MM.1S (cell line): ENCODE results near the gene TGFBR3.

Experiments
- DNase-seq: peaks from one replicate; pipeline ENCODE4 v3.0.0-alpha.2; 2015
- H2AFZ ChIP-seq: fragments of 300-600 bp; sonication (generic); 2 replicates; pipeline ENCODE4 v1.6.0; 2016; ENCODE audit warnings: antibody characterized with exemption, low read length
- H3F3A ChIP-seq: fragments of 300-600 bp; sonication (generic); 2 replicates; pipeline ENCODE4 v1.6.1; 2016; ENCODE audit warnings: mild to moderate bottlenecking, antibody characterized with exemption, low read length, moderate library complexity, mixed read lengths; ENCODE audit not compliant: insufficient read depth
- H3K27ac ChIP-seq: fragments of 300-600 bp; sonication (generic); 2 replicates; pipeline ENCODE4 v1.5.1; 2016; ENCODE audit warnings: mild to moderate bottlenecking, low read length
- H3K27me3 ChIP-seq: fragments of 300-600 bp; sonication (generic); replicated peaks from 2 replicates; pipeline ENCODE4 v1.6.0; 2016; ENCODE audit warnings: low read length; ENCODE audit not compliant: insufficient read depth
- H3K36me3 ChIP-seq: fragments of 300-600 bp; sonication (generic); replicated peaks from 2 replicates; pipeline ENCODE4 v1.6.1; 2016; ENCODE audit warnings: mild to moderate bottlenecking, low read length, mixed read lengths; ENCODE audit not compliant: insufficient read depth
- H3K4me1 ChIP-seq: fragments of 300-600 bp; sonication (generic); 2 replicates; pipeline ENCODE4 v1.6.1; 2016; ENCODE audit warnings: low read length, mixed read lengths
- H3K4me2 ChIP-seq: fragments of 300-600 bp; sonication (generic); 2 replicates; pipeline ENCODE4 v1.6.0; 2016; ENCODE audit warnings: low read depth, low read length
- H3K4me3 ChIP-seq: fragments of 300-600 bp; sonication (generic); 2 replicates; pipeline ENCODE4 v1.5.1; 2016; ENCODE audit warnings: low read length, mixed read lengths
- H3K79me2 ChIP-seq: fragments of 300-600 bp; sonication (generic); 2 replicates; pipeline ENCODE4 v1.6.1; 2016; ENCODE audit warnings: mixed run types, low read length, mixed read lengths
- H3K9ac ChIP-seq: fragments of 300-600 bp; sonication (generic); 2 replicates; pipeline ENCODE4 v1.6.1; 2016; ENCODE audit warnings: low read length, mixed read lengths
- H3K9me2 ChIP-seq: fragments of 300-600 bp; sonication (generic); replicated peaks from 2 replicates; pipeline ENCODE4 v1.6.1; 2016; ENCODE audit warnings: mild to moderate bottlenecking, low read length, mixed read lengths; ENCODE audit not compliant: insufficient read depth
- H3K9me3 ChIP-seq: fragments of 300-600 bp; sonication (generic); replicated peaks from 2 replicates; pipeline ENCODE4 v1.6.1; 2016; ENCODE audit warnings: mild to moderate bottlenecking, low read length, mixed read lengths; ENCODE audit not compliant: insufficient read depth
- H4K20me1 ChIP-seq: fragments of 300-600 bp; sonication (generic); 2 replicates; pipeline ENCODE4 v1.6.1; 2016; ENCODE audit warnings: mild to moderate bottlenecking, low read length, moderate library complexity, mixed read lengths; ENCODE audit not compliant: insufficient read depth
- CTCF ChIP-seq: fragments of 300-600 bp; sonication (generic); IDR thresholded peaks from 2 replicates; pipeline ENCODE4 v1.5.1; 2016; ENCODE audit warnings: antibody characterized with exemption, low read length, mixed read lengths
- EZH2 ChIP-seq: fragments of 300-600 bp; sonication (generic); optimal IDR thresholded peaks from 2 replicates; pipeline ENCODE3; 2017; ENCODE audit warnings: low read depth, mild to moderate bottlenecking, antibody characterized with exemption, low read length, mixed read lengths
- EZH2phosphoT487 ChIP-seq: fragments of 300-600 bp; sonication (generic); IDR thresholded peaks from 2 replicates; pipeline ENCODE4 v1.6.1; 2018; ENCODE audit warnings: antibody characterized with exemption, low read length

TGFBR3 gene

DNA sequence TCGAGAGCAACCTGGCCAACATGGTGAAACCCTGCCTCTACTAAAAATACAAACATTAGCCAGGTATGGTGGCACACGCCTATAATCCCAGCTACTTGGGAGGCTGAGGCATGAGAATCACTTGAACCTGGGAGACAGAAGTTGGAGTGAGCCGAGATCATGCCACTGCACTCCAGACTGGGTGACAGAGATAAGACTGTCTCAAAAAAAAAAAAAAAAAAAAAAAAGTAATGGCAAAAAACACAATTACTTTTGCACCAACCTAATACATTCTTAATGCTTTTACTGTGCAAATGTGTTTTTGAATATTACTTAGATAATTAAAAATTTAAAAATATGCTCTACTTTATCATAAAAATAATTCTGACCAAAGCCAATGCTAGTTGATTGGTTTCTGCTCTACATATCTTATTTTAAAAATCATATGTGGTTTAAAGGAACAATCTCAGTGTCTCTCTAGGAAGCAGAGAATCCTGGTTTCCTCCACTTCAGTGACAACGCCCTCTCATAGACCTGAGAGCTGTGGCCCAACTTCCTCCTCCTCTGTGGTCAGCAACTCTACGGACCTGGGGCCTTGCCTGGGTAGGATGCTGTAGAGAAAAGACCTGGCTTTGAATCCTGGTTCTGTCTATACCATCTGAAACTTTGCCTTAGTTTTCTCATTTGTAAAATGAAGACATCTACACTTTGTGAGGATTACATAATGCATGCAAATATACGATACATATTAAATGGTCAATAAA lies 64.7 kb downstream of the TGFBR3 start:
- no peak overlapping the region for H3K4me2 ChIP-seq
- H3K9me3 ChIP-seq: no peaks in the 10 kb centered on the region
- no peak for DNase-seq
- H3K27me3 ChIP-seq: no peaks in the 10 kb centered on the region
- H3K4me3 ChIP-seq: no peak overlapping the region
- H3K4me1 ChIP-seq: peaks cover 9% of the 10 kb centered on the region
- no peak overlapping the region for H3K27ac ChIP-seq
- H2AFZ ChIP-seq: no peak overlapping the region
- TF ChIP-seq EZH2 (no peak), CTCF (no peak), EZH2phosphoT487 (no peak)
- no peak overlapping the region for H3K9ac ChIP-seq
- H3K79me2 ChIP-seq: no peaks in the 10 kb centered on the region
- H3F3A ChIP-seq: no peaks in the 10 kb centered on the region
- no peaks in the 10 kb centered on the region for H4K20me1 ChIP-seq
- H3K9me2 ChIP-seq: no peaks in the 10 kb centered on the region
- no peaks in the 10 kb centered on the region for H3K36me3 ChIP-seq

- H3K4me1 ChIP-seq: peaks cover 9% of the 10 kb centered on the region
- TF ChIP-seq CTCF (no peak), EZH2phosphoT487 (no peak), EZH2 (no peak)
- H4K20me1 ChIP-seq: no peaks in the 10 kb centered on the region
- H3K9ac ChIP-seq: no peak overlapping the region
- no peaks in the 10 kb centered on the region for H3K36me3 ChIP-seq
- no peak overlapping the region for H2AFZ ChIP-seq
- H3F3A ChIP-seq: no peaks in the 10 kb centered on the region
- H3K79me2 ChIP-seq: no peaks in the 10 kb centered on the region
- no peak overlapping the region for H3K4me2 ChIP-seq
- H3K9me3 ChIP-seq: no peaks in the 10 kb centered on the region
- DNase-seq: no peak
- H3K9me2 ChIP-seq: no peaks in the 10 kb centered on the region
- H3K4me3 ChIP-seq: no peak overlapping the region
- no peaks in the 10 kb centered on the region for H3K27me3 ChIP-seq
- H3K27ac ChIP-seq: no peak overlapping the region
These were observed 66.7 kb downstream of the TGFBR3 start for GRCh38 chr1:91819038-91819788.

DNA sequence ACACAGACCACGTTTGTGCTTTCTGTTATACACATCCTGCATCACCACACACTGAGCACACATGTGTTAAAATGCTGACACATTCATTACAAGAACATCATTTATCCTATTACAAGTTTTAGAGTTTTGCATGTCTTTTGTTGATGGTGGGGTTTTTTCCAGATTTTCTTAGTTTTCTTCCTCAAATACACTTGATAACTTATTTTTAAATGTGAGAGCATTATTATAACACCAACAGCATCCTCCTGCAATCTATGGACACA lies 67.3 kb downstream of the TGFBR3 start:
- Histone ChIP-seq H3K4me2 (no peak overlapping the region), H3K36me3 (no peaks in the 10 kb centered on the region), H2AFZ (no peak overlapping the region), H3K79me2 (no peaks in the 10 kb centered on the region), H3K9ac (no peak overlapping the region), H3F3A (no peaks in the 10 kb centered on the region), H3K9me2 (no peaks in the 10 kb centered on the region), H3K9me3 (no peaks in the 10 kb centered on the region), H4K20me1 (no peaks in the 10 kb centered on the region), H3K27ac (no peak overlapping the region), H3K4me1 (peaks cover 9% of the 10 kb centered on the region), H3K27me3 (no peaks in the 10 kb centered on the region), H3K4me3 (no peak overlapping the region)
- DNase-seq: peak; percentile 26
- TF ChIP-seq CTCF: no peak
- TF ChIP-seq EZH2: no peak
- TF ChIP-seq EZH2phosphoT487: no peak
